Astrocyte (in vitro differentiated cells and primary cell): ENCODE data around the gene SUPT4H1.

Source experiments
- CTCF ChIP-seq: IDR thresholded peaks from 2 replicates; pipeline ENCODE4 v1.5.1; 2011; ENCODE audit warnings: low read depth, mild to moderate bottlenecking, inconsistent platforms, low read length, moderate library complexity; ENCODE audit not compliant: insufficient read depth
- EZH2 ChIP-seq: IDR thresholded peaks from 2 replicates; pipeline ENCODE4 v1.6.1; 2012; ENCODE audit warnings: mild to moderate bottlenecking, low read length, inconsistent platforms; ENCODE audit not compliant: insufficient read depth

- TF ChIP-seq CTCF = no peak
- no peak for TF ChIP-seq EZH2
Observed at GRCh38 chr17:58351831-58352595, at the start of gene SUPT4H1.
